SK-MEL-5 (cell line): ENCODE results near the gene SND1. TPM values are rescaled to one million over a fixed set of nuclear protein-coding genes. Genes with fewer than 3 reads are reported as not detected.

Source experiments
- DNase-seq: peaks from one replicate; pipeline ENCODE4 v3.0.0-alpha.2; 2016; ENCODE audit warnings: low read depth, low spot score
- in situ Hi-C: cut with HindIII; loops from 2 replicates; pipeline ENCODE4 v1.10.0; 2016; ENCODE audit warnings: low sequenced_read_pairs, high pct_unique_total_duplicates, low pct_unique_long_range_greater_than_20kb
- total RNA-seq: library from RNA; depleted of rRNA; stranded (reverse); fragments of >200 nt; shearing (Covaris generic); gene quantifications from 2 replicates; pipeline ENCODE4 v1.2.3, GENCODE V29; 2014

Gene SND1
- total RNA-seq, 1 experiment from 2014 or later = 263 TPM

DNA sequence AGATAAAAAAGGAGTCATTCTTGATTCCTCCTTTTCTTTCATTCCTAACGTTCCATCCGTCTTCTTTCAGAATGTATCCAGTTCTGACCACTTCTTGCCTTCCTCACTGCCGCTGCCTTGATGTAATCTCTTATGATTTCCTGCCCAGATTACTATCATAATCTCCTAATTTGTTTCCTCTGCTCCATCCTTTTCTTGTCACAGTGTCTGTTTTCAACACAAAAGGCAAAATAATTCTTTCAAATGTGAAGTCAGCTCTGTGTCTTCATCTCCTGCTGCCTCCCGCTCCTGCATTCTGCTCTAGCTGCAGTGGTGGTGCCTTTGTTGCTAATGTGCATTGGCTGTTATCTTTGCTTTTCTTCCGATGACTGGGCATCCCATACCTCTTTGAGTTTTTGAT, 150.9 kb downstream of the SND1 start:
- in situ Hi-C loops = no loop called here
- DNase-seq = no peak

DNA sequence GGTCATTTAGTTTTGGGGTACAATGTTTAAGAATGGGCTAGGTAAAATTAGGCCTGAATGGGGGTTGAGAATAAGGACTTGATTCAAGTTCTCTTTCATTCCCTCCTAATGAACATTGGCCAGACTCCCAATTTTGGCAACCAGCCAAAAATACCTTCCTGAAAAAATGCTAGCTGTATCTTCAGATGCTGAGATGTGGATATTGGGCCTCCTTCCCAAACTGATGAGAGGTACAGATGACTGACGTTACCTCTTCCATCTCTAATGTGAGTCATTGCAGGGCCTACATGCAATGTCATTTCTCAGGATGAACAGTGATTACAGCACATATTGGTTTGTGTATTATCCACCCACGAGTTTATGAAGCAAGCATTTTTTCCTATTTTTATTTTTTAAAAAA, 151.6 kb downstream of the SND1 start:
- in situ Hi-C loops = no loop called here
- DNase-seq = no peak

DNA sequence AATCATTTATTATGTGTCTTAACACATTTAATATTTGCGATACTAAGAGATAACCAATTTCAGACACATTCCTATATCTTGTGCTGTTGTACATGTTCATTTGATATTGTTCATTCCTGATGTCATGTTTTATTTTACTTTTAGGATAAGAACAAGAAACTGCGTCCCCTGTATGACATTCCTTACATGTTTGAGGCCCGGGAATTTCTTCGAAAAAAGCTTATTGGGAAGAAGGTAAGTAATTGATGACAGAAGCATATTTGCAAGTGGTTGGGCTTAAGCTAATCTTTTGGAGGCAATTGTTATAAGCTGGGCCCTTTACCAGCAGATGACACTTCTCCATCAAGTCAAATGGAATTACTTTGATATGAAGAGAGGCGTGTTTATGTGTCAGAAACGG, 155.3 kb downstream of the SND1 start:
- no peak for DNase-seq
- in situ Hi-C loops = no loop called here

DNA sequence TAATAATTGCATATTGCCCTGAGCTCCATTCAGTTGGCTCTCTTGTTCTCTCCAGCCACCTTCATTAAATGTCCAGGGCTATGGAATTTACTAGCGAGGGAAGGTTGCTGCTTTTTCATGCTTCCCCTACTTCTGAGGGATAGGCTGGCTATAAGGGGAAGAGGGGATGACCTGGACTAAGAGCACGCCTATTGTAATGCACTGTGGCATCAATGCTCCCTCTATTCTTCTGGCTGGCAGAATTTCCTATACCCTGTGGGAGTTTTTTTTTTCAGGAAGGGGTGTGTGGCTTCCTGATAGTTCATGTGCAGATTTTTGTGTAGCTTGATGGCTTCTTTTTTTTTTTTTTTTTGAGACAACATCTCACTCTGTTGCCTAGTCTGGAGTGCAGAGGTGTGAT, 155.8 kb downstream of the SND1 start:
- in situ Hi-C loops = no loop called here
- peak; percentile 79 for DNase-seq

DNA sequence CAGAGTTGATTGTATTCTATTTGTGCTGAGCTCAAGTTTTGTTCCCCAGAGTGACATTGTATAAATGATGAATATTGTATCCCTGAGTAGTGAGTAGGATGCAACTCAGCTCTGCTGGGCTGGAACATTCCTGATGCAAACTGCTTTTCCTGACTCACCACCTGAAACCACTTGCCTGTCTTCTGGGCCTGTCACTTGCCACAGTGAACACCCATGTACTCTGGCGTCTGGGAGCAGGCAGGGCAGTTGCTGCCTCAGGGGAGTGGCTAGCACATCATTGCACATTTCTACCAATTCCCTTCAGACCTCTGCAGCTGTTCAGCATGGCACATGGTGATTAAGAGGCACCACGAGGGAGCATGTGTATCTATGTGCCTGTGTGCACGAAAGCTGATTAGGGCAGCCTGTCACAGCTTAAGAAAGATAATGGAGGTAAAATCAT, 157.3 kb downstream of the SND1 start:
- in situ Hi-C loops = no loop called here
- peak; percentile 22 for DNase-seq

DNA sequence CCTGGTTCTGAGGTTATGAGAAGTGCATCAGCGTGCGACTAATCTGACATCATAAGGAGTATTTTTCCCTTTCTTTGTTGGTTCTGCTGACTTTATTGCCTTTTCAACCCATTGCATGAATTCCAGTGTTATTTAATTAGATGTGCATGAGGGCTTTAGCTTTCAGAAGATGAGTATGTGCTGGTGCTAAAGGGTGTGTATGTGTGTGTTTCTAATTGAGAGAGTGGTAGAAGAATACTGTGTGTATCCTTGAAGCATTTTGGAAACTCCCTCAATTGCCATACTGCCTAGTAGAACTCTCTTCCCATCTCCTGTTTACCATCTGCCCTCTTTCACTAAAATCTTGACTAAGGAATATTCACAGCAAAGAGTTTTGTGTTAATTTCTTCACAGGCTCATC, 158.1 kb downstream of the SND1 start:
- DNase-seq = no peak
- in situ Hi-C loops = no loop called here

DNA sequence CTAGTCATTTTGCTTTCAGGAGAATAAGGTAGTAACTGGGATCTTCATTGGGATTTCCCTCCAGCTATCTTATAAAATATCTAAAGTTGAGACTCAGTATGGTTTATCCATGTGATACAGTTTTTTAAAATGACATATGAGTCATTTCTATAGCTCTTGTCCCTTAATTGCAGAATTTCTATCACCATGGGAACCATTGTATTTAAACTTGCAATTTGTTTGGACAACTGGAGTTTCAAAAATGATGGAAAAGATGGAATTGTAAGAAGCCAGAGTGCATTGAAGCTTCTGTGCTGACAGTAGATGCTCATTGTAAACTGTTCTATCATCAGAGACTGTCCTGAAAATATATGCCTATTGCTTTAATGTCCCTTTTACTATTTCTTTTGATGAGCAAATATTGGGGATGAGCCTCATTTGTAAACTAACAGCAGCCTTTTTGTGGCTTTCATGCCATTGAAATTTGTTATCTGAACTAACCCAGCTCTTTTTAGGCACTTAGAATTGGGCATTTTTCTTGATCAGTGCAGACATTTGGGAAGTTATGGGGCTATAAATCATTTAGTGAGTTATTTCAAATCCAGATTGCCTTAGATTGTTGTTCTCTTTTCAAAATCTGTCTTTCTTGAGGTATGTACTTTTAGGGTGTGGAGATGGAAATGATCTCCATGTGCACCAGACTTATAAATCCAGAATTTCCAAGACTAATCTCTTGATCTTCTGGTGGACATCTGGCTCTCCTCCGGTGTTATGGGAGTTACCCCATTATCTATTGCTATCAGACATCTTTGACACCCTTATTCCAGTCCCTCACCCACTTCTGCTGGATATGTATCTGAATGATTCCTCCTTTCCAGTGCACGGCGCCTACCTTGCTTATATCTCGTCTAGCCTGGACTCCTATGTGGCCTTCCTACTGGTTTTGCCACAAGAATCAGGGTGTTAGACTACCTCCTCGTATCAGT, 159.0 kb downstream of the SND1 start:
- in situ Hi-C loops = no loop called here
- no peak for DNase-seq

DNA sequence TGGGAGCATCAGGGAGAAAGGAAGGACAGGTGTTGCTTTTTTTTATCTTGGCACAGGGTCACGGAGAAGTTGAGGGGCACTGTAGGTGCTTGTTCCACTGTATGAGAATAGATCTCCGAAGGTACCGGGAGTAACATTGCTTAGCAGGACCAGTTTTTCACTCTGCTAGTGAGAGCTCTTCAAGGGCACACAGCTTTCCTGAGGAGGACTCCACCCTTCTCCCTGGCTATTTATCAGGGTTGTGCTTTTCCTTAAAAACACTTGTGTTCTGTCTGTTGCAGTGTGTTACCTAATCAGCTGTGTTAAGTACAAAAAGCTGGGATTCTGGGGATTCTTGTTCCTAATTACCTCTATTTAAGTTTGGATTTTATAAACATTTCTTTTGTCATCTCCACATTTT, 160.5 kb downstream of the SND1 start:
- no peak for DNase-seq
- in situ Hi-C loops = no loop called here

DNA sequence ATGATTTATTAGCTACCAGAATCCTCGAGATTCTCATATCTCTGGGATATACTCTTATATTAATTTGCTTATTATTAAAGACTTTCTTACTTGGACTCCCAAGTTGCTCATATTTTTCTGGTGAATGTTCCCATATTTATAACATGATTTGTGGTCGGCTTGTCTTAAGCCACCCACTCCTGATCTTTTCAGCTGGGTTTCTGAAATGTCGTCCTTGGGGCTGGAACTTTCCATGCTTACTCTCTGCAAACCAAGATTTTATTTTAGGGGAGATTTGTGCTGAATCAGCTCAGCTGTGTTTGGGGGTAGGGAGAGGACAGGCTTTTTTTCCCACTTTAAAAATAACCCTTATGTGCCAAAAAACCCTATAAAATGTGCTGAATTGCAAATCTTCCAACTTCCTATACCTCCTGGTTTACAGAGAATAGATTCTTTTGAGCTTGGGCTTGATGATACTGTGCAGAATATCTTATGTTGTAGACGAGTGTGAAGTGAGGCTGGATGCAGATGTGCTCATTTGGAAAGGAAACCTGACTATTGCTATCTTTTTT, 162.1 kb downstream of the SND1 start:
- DNase-seq = no peak
- in situ Hi-C loops = no loop called here

DNA sequence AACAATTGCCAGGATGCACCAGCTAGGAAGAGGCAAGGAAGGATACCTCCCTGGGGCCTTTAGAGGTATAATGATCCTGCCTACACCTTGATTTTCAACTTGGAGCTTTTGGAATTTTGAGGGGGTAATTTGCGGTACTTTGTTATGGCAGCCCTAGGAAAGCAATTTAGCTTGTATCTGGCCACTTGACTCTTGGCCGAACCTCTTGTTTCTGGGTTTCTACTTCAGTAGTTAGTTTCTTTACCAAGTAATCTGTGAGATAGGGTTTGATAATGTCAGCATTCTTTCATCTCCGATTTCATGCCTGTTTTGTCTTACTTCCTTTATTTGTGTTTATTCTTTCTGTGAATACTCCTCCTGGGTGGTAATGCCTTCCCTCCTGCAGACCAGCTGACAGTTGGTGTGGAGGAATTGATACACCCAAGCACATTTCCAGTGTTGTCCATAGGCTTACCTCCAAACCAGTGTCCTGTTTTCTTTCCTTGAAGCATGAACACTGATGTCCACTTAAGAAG, 163.7 kb downstream of the SND1 start:
- no peak for DNase-seq
- in situ Hi-C loops = no loop called here

DNA sequence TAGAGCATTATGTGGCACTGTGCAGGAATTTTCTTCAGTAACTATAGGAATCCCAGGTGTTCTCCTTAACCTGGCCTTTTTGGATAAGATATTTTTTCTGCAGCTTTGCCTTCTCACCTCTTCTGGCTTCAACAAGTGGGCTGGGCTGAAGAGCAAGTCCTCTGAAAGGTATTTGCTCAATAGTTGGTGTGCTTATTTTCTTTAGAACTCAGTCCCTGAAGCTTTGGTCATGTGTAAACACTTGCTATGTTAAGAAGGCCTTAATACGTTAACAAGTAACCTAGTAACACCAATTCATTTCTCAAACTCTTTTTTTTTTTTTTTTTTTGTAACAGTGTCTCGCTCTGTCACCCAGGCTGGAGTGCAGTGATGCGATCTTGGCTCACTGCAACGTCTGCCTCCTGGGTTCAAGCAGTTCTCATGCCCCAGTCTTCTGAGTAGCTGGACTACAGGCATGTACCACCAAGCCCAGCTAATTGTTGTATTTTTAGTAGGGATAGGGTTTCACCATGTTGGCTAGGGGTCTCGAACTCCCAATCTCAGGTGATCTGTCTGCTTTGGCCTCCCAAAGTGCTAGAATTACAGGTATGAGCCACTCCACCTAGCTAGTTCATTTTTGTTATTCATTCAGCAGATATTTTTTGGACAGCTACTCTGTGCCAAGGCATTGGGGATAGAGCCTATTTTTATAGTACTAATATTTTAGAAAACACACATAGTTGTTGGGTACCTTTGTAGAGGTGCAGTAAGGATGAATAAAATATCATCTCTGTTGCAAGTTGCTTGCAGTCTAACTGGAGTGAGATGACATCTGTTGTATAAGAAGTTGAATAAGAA, 164.6 kb downstream of the SND1 start:
- in situ Hi-C loops = no loop called here
- no peak for DNase-seq

DNA sequence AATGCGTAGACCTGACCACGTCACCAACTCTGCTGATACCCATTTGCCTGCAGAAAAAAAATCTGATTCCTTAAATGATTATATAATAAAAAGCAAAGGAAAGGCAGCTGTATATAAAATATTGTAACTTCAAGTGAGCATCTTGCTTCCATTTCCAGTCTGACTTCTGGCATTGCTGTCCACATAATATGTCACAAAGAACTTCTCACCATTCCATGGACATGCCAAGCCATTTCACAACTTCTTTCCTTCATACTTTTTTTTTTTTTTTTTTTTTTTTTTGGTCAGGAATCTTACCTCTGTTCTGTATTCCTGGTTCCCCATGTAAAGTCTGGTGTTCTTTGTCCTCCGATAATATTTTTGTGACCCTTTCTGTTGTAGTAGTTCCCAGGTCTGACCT, 165.5 kb downstream of the SND1 start:
- no peak for DNase-seq
- in situ Hi-C loops = no loop called here

DNA sequence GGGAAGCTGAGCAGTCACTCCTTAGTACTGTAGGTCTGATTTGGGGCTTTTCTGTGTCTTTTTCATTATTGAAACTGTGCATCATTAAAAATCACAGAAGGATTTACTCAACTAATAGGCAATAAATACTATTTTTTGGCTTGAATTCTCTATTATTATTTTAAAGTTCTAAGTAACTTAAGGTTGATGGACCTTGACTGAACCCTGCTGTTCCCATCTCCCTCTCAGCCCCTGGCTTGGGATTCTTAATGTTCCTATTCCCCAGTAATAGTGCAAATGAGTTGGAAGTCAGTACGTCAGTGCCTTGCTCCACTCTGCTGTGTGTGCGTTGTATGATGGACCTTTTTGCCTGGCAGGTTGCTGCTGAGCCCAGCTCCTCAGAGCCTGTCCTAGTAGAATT, 166.3 kb downstream of the SND1 start:
- in situ Hi-C loops = no loop called here

DNA sequence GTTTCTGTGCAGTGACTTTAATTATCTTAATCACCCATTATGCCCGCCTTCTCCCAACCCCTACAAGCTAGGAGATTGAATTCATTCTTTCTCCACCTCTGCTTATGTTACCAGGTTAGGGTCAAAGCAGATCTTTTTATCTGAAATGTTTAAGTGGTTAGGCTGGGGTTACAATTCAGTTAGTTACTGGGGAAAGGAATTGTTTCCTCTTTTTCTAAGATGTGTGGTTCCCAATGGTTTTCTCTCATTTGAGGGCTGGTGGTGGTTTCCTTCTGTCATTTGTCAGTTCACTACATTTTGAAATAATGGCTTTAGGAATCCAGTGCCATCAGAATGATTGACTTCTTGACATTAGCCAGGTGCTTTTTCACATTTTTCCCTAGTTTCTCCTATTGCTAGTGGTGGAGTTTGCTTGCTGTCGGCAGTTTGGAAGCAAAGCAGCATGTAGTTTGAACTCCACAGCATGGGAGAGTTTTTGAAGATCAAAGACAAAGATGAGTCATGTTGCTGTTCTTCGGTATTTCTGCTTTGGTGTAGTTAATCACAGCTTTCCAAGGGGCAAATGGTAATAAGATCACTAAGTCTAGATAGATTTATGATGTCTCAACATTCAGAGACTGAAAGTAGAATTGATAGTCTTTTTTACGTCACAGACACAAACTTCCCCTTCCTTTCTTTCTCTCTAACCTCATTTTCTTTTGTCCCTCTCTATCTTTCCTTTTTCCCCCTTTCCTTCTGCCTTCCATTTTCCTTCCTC, 168.2 kb downstream of the SND1 start:
- DNase-seq = no peak
- in situ Hi-C loops = no loop called here

More for the DNA sequence above, 166.3 kb downstream of the SND1 start:
- no peak for DNase-seq

DNA sequence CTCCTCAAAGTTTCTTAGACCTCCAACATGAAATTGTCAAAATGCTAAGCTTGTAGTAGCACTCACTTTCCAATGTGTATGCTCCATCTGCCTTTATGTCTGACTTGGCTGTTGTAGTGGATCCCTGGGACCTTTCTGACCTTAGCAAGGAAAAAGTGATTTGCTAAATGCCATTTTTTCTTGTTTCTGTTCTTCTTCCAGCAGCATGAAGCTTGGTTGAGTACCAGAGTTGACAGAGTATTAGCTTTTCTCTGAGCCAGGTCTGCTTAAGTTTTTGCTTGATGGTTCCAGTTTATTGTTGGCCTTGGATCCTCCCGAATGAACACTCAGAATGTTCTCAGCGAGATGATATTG, 168.7 kb downstream of the SND1 start:
- no peak for DNase-seq
- in situ Hi-C loops = no loop called here

DNA sequence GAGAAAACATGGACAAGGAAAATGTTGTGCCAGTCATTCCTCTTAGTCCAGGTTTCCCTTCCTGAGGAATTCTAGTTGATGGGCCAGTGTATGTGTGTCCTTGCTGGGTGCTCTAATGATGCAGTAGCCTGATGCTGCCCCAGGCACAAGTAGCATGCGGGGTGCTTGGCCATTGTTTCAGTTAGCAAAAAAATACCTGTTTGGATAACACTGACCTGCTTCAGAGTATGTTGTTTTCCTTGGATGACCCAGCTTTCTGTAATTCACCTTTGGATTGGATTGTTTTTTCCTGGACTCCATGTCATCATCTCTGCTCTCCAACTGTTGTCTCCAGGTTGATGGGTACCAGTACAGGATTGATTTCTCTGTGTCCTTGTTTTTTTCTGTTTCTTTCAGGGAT, 169.2 kb downstream of the SND1 start:
- no peak for DNase-seq
- in situ Hi-C loops = no loop called here

DNA sequence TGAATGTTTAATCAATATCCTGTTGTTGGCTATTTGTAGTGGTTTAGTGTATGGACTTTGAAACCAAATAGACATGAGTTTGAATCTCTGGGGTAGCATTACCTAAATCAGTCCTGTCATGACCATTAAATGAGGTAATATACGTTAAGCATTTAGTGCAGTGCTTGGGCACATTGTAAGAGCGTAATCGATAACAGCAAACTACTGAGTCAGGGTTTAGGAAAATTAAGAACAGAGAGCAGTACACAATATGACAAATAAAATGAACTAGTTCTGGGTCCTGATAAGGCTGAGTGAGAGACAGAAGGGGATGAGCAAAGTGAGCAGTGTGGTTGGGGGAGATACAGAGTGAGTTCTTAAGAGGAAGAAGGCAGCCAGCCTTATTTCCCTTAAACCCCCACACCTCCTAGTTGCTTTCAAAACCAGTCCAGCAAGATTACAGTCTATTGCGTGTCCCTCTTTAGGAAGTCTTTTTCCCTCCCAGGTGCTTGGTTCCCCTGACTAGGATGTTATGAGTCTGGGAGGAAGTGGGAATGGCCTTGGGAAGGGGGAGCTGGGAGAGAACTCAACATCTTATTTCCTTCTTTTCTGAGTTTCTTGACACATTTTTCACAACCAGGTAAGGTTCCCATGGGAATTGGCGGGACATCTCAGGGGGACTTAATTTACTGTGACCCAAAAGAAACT, 171.0 kb downstream of the SND1 start:
- in situ Hi-C loops = no loop called here

More for the DNA sequence above, 171.0 kb downstream of the SND1 start:
- DNase-seq = no peak
